Activated T-cell treated with anti-CD3 and anti-CD28 coated beads, Interleukin-2, amount 50 U/mL, for 1 hour (primary cell): ENCODE data around the gene SEPTIN11.

Source experiments
- DNase-seq: peaks from one replicate; pipeline ENCODE4 v3.0.0-alpha.2; 2020

Gene SEPTIN11

DNA sequence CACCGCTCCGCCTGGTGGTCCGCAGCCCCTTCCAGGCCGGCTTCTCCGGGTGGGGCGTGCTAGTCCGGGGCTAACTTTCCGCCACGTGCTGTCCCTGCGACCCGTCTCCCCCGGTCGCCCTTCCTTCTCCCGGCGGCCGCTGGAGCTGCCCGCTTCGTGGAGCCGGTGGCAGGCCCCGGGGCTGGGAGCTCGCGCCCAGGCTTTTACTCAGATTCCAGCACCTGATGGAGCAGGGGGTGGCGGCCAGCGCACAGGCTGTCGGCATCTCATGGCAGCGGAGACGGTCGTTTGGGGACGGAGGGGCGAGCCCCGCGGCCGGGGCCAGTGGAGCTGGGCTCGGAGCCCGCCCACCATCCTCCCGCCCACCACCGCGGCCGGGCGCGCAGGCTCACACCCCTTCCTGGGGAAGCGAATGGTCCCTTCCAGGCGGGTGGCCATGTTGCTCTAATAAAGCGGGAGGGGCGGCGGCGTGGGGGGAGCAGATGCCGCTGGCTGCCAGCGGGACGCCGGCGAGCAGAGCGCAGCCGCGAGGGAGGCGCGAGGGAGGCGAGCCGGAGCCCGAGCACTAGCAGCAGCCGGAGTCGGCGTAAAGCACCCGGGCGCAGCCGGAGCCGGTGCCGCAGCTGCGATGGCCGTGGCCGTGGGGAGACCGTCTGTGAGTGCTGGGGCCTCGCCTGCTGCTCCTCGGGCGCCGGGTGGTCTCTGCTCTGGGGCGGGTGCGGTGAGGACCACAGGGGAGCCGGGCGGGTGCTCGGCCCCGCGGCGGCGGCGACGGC, at the start of gene SEPTIN11:
TSS of gene SEPTIN11 (plus strand) at position 477 of the 776 bp plus-strand sequence. CDS start at position 629, 152 bp downstream.
- peak; percentile 84 for DNase-seq

GRCh38 chr4:76902233-76902890, 47.2 kb upstream of the SEPTIN11 start:
- DNase-seq, result no peak

DNA sequence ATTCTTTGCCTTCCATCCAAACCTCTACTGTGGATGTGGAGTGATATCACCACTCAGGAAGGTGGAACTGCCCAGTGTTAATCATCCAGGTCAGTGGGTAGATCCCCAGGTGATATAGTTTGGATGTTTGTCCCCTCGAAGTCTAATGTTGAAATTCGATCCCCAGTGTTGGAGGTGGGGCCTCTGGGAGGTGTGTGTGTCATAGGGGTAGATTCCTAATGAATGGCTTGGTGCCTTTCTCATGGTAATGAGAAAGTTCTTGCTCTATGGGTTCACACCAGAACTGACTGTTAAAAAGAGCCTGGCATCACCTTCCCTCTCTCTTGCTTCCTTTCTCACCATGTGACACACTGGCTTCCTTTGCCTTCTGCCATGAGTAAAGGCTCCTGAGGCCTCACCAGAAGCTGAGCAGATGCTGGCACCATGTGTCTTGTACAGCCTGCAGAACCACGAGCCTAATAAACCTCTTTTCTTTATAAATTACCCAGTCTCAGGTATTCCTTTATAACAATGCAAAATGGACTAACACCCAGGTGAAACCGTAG, 44.8 kb upstream of the SEPTIN11 start:
- no peak for DNase-seq

DNA sequence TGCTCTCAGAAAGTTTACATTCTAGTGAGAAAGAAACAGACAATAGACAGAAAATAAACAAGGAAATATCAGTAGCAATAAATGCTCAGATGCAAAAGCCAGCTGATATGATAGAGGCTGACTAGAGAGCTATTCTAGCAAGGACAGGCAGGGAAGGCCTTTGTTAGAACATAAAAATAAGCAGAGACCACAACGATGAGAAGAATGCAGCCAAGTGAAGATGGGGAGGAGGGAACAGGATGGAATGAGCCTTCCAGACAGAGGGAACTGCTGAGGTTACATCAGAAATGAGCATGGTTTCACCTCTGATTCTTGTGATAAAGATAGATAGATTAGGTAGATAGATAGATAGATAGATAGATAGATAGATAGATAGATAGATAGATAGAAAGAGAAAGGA, 44.0 kb upstream of the SEPTIN11 start:
- no peak for DNase-seq

- DNase-seq, result no peak
These were observed 39.8 kb upstream of the SEPTIN11 start for GRCh38 chr4:76909711-76910110.

GRCh38 chr4:76920715-76921114, 28.8 kb upstream of the SEPTIN11 start:
- no peak for DNase-seq

DNA sequence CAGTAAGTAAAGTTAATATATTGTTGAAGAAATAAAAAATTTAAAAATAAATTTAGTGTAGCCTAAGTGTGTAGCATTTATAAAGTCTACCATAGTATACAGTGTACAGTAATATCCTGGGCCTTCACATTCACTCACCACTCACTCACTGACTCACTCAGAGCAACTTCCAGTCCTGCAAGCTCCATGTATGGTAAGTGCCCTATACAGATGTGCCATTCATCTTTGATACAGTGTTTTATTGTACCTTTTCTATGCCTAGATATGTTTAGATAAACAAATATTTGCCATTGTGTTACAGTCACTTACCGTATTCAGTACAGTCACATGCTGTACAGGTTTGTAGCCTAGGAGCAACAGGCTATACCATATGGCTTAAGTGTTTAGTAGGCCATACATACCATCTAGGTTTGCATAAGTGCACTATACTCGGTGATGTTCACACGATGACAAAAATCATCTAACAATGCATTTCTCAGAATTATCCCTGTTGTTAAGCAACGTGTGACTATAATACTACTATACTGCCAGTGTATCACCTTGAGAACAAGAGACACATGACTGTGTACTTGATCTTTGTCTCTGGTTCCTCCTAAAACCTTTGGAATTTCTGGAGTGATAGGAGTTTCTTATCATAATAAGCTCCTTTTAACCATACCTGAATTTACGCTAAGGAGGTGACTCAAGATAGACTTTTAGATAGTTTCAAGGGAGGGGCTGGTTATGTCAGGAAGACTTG, 25.8 kb upstream of the SEPTIN11 start:
- no peak for DNase-seq

GRCh38 chr4:76926841-76927240, 22.7 kb upstream of the SEPTIN11 start:
- no peak for DNase-seq

DNA sequence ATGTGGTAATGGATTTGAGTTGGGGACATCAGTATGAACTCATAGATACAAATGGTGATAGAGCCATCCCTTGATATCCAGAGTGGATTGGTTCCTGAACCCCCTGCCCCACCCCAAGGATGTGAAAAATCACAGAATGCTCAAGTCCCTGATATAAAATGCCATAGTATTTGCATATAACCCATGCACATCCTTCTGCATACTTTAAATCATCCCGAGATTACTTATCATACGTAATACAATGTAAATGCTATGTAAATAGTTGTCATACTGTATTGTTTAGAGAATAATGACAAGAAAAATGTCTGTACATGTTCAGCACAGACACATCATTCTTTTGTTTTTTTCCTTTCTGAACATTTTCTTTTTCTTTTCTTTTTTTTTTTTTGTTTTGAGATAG, 18.9 kb upstream of the SEPTIN11 start:
- no peak for DNase-seq

GRCh38 chr4:76931087-76931486, 18.5 kb upstream of the SEPTIN11 start:
- no peak for DNase-seq

- DNase-seq, result no peak
These were observed 17.8 kb upstream of the SEPTIN11 start for GRCh38 chr4:76931576-76932276.

- no peak for DNase-seq
These were observed 10.4 kb upstream of the SEPTIN11 start for GRCh38 chr4:76939184-76939583.

DNA sequence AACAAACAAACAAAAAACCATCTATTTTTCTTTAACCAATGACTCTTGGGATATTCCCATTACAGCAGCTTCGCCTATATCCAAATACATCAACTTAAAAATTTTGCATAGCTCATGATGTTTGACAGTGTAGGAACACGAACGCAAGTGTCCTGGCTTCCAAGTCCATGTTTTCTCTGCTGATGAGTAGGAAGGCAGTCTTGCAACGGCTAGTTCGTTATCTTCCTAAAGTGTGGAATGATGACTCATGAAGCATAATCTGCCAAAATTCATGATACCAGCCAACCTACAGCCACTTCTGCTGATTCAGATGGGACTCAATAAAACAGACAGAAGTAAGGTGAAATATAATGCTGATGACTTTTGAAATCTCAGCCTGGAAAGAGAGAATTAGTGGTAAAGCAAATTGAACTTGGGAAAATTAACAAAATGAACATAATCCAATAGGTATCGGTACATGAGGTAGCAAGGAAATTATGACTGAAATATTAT, 6.4 kb upstream of the SEPTIN11 start:
- no peak for DNase-seq

DNA sequence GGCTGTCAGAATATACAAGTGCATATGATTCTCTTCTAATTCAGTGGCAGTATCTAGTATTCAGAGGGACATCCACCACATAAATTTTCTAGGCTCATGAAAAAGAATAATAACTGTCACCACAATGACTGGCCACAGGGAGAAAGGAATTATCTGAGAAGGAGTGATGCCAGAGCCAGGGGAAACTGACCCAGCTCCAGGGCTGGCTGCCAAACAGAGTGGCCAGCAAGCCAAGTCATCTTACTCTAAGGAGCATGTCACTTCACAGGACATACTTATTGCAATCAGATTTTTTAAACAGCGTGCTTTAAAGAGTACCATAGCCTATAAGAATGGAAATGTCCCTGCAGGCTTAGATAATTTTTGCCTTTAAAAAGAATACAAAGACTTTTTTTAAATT, 5.8 kb upstream of the SEPTIN11 start:
- no peak for DNase-seq

- DNase-seq, result no peak
These were observed 2.2 kb upstream of the SEPTIN11 start for GRCh38 chr4:76947369-76947768.

- DNase-seq, result peak; percentile 69
These were observed 893 bp upstream of the SEPTIN11 start for GRCh38 chr4:76948443-76949275.

GRCh38 chr4:76950052-76950955, 752 bp downstream of the SEPTIN11 start:
- peak; percentile 60 for DNase-seq

- peak; percentile 21 for DNase-seq
These were observed 1.6 kb downstream of the SEPTIN11 start for GRCh38 chr4:76950956-76951671.

GRCh38 chr4:76951672-76952010, 2.1 kb downstream of the SEPTIN11 start:
- DNase-seq, result no peak

DNA sequence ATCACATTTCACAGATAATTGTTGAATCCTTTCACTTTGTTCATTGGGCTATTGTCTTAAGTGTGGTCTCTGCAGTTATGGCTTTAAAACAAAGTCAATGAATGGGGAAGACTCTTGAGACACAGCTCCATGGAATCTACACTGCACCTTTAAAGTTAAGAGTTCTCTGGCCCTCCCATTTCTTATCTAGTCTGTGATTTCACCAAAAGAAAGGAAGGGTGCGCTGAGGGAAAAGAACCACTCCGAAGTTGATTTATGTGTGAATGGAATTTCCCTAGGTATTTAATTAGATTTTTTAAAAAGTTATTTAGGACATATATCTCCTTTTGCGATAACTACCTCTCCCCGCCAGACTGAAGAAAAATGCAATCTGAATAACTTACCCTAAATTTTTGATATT, 2.5 kb downstream of the SEPTIN11 start:
- no peak for DNase-seq
